ENCODE measurements around the gene OSBPL9.
"Not testable (repeated sequence)": the region's sequence is repeated elsewhere in the genome, so short reads cannot be mapped to it uniquely, and the experiment has no call there.

The OSBPL9 gene

GRCh38 chr1:51641096-51641495 lies 24.2 kb downstream of the OSBPL9 start:
- FAIRE-seq (no peak), DNase-seq (ENCODE audit: insufficient read length) (no peak)
- TF ChIP-seq POLR2A (IDR thresholded peaks at IDR 0.05; ENCODE audit: low read depth, low read length) (no peak), TAF1 (IDR thresholded peaks at IDR 0.05; ENCODE audit: borderline replicate concordance, low read depth, low read length) (no peak), POLR2AphosphoS5 (IDR thresholded peaks at IDR 0.05; ENCODE audit: low read depth, low read length) (no peak)

GRCh38 chr1:51642739-51643142 lies 25.8 kb downstream of the OSBPL9 start:
- DNase-seq (ENCODE audit: insufficient read length) (no peak), FAIRE-seq (no peak)
- TF ChIP-seq POLR2A (IDR thresholded peaks at IDR 0.05; ENCODE audit: low read depth, low read length) (no peak), TAF1 (IDR thresholded peaks at IDR 0.05; ENCODE audit: borderline replicate concordance, low read depth, low read length) (no peak), POLR2AphosphoS5 (IDR thresholded peaks at IDR 0.05; ENCODE audit: low read depth, low read length) (no peak)

- no peak for DNase-seq (ENCODE audit: insufficient read length)
- no peak for FAIRE-seq
- TF ChIP-seq POLR2AphosphoS5 (IDR thresholded peaks at IDR 0.05; ENCODE audit: low read depth, low read length): no peak
- no peak for TF ChIP-seq POLR2A (IDR thresholded peaks at IDR 0.05; ENCODE audit: low read depth, low read length)
- no peak for TF ChIP-seq TAF1 (IDR thresholded peaks at IDR 0.05; ENCODE audit: borderline replicate concordance, low read depth, low read length)
Observed at GRCh38 chr1:51643362-51643761, 26.5 kb downstream of the OSBPL9 start.

GRCh38 chr1:51644020-51644419 lies 27.1 kb downstream of the OSBPL9 start:
- FAIRE-seq: no peak
- TF ChIP-seq POLR2A (IDR thresholded peaks at IDR 0.05; ENCODE audit: low read depth, low read length): no peak
- no peak for TF ChIP-seq POLR2AphosphoS5 (IDR thresholded peaks at IDR 0.05; ENCODE audit: low read depth, low read length)
- TF ChIP-seq TAF1 (IDR thresholded peaks at IDR 0.05; ENCODE audit: borderline replicate concordance, low read depth, low read length): no peak
- DNase-seq (ENCODE audit: insufficient read length): no peak

GRCh38 chr1:51644533-51645197 lies 27.8 kb downstream of the OSBPL9 start:
- TF ChIP-seq POLR2A (IDR thresholded peaks at IDR 0.05; ENCODE audit: low read depth, low read length): no peak
- no peak for DNase-seq (ENCODE audit: insufficient read length)
- no peak for FAIRE-seq

- FAIRE-seq; DNase-seq (ENCODE audit: insufficient read length): not testable (repeated sequence)
Observed at GRCh38 chr1:51646592-51646991, 29.7 kb downstream of the OSBPL9 start.

GRCh38 chr1:51648180-51649109 lies 31.6 kb downstream of the OSBPL9 start:
- FAIRE-seq (peak; percentile 51), DNase-seq (ENCODE audit: insufficient read length) (no peak)
- no peak for TF ChIP-seq POLR2A (IDR thresholded peaks at IDR 0.05; ENCODE audit: low read depth, low read length)
- no peak for TF ChIP-seq TAF1 (IDR thresholded peaks at IDR 0.05; ENCODE audit: borderline replicate concordance, low read depth, low read length)
- TF ChIP-seq POLR2AphosphoS5 (IDR thresholded peaks at IDR 0.05; ENCODE audit: low read depth, low read length): no peak

GRCh38 chr1:51649593-51650091 lies 32.8 kb downstream of the OSBPL9 start:
- DNase-seq (ENCODE audit: insufficient read length): no peak
- TF ChIP-seq POLR2A (IDR thresholded peaks at IDR 0.05; ENCODE audit: low read depth, low read length) (no peak), TAF1 (IDR thresholded peaks at IDR 0.05; ENCODE audit: borderline replicate concordance, low read depth, low read length) (no peak), POLR2AphosphoS5 (IDR thresholded peaks at IDR 0.05; ENCODE audit: low read depth, low read length) (no peak)
- FAIRE-seq: no peak

GRCh38 chr1:51650198-51650597 lies 33.3 kb downstream of the OSBPL9 start:
- DNase-seq (ENCODE audit: insufficient read length) (no peak), FAIRE-seq (no peak)
- TF ChIP-seq TAF1 (IDR thresholded peaks at IDR 0.05; ENCODE audit: borderline replicate concordance, low read depth, low read length) (no peak), POLR2AphosphoS5 (IDR thresholded peaks at IDR 0.05; ENCODE audit: low read depth, low read length) (no peak), POLR2A (IDR thresholded peaks at IDR 0.05; ENCODE audit: low read depth, low read length) (no peak)

- FAIRE-seq (no peak), DNase-seq (ENCODE audit: insufficient read length) (no peak)
- TF ChIP-seq TAF1 (IDR thresholded peaks at IDR 0.05; ENCODE audit: borderline replicate concordance, low read depth, low read length): no peak
- TF ChIP-seq POLR2AphosphoS5 (IDR thresholded peaks at IDR 0.05; ENCODE audit: low read depth, low read length): no peak
- TF ChIP-seq POLR2A (IDR thresholded peaks at IDR 0.05; ENCODE audit: low read depth, low read length): no peak
Observed at GRCh38 chr1:51651552-51651942, 34.7 kb downstream of the OSBPL9 start.

GRCh38 chr1:51652599-51652998 lies 35.7 kb downstream of the OSBPL9 start:
- DNase-seq (ENCODE audit: insufficient read length) (no peak), FAIRE-seq (no peak)
- TF ChIP-seq POLR2AphosphoS5 (IDR thresholded peaks at IDR 0.05; ENCODE audit: low read depth, low read length): no peak
- TF ChIP-seq POLR2A (IDR thresholded peaks at IDR 0.05; ENCODE audit: low read depth, low read length): no peak
- TF ChIP-seq TAF1 (IDR thresholded peaks at IDR 0.05; ENCODE audit: borderline replicate concordance, low read depth, low read length): no peak

GRCh38 chr1:51653127-51653526 lies 36.2 kb downstream of the OSBPL9 start:
- no peak for TF ChIP-seq POLR2AphosphoS5 (IDR thresholded peaks at IDR 0.05; ENCODE audit: low read depth, low read length)
- TF ChIP-seq POLR2A (IDR thresholded peaks at IDR 0.05; ENCODE audit: low read depth, low read length): no peak
- no peak for TF ChIP-seq TAF1 (IDR thresholded peaks at IDR 0.05; ENCODE audit: borderline replicate concordance, low read depth, low read length)
- DNase-seq (ENCODE audit: insufficient read length) (no peak), FAIRE-seq (no peak)

All from GM12892 (cell line).